Measurements from ENCODE around the gene CCDC85B. TPM values are rescaled to one million over a fixed set of nuclear protein-coding genes. Genes with fewer than 3 reads are reported as not detected.

CCDC85B gene
- total and polyA plus RNA-seq, 4 donors = 20.7 to 63.4 (median 53.9) TPM

- H3K4me3 ChIP-seq = no peak overlapping the region
- TF ChIP-seq CTCF (IDR thresholded peaks at IDR 0.05; ENCODE audit: control extremely low read depth, extremely low read depth) = no peak
Observed at GRCh38 chr11:65894034-65894591, 3.6 kb downstream of the CCDC85B start.

DNA sequence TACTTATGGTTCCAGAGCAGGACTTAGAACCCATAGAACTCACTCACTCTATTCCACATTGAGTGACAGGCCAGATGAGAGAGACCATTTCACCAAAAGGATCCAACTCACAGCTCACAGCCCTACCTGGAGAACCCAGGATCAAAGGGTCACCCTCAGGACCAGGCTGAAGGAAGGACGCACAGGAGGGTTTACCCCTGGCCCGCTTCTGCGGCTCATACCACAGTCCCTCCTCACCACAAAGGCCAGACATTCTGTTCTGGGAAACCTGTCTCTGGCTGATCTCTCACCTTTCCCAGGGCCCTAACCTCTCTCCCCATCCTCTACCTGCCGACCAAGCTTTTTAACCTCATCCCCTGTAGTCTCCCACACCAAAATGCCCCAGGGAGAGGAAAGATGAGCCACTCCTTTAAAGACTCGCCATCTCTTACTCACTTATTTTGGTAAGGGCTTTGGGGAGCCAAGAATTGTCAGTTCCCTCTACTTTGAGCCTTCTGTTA lies 5.1 kb downstream of the CCDC85B start:
- ATAC-seq (ENCODE audit: insufficient read depth, low FRiP score) = no peak

More at GRCh38 chr11:65894034-65894591, 3.6 kb downstream of the CCDC85B start:
- Histone ChIP-seq H3K27me3 (ENCODE audit: control insufficient read depth in 3 of 3, insufficient read depth in 3 of 3, low read length in 2 of 3) (peaks cover 0 to 27% (median 18%) of the 10 kb centered on the region in 3 donors), H3K9me3 (ENCODE audit: control insufficient read depth in 4 of 4, insufficient read depth in 3 of 4, low read length in 3 of 4) (no peaks in the 10 kb centered on the region), H3K27ac (ENCODE audit: low read depth in 1 of 2, low read length in 1 of 2) (peak overlapping the region; percentile 62 to 94), H3K4me1 (ENCODE audit: control insufficient read depth in 5 of 5, insufficient read depth in 5 of 5, low read length in 5 of 5) (peaks cover 4 to 40% (median 7%) of the 10 kb centered on the region in 5 donors), H3K9ac (ENCODE audit: insufficient read depth in 1 of 2, low read length in 2 of 2) (no peak overlapping the region), H3K36me3 (ENCODE audit: control insufficient read depth in 4 of 4, insufficient read depth in 4 of 4, low read length in 4 of 4) (no peaks in the 10 kb centered on the region)
- WGBS, 2 donors = 21 to 41% methylated on average over 16 of the region's 16 CpGs
- ATAC-seq (ENCODE audit: insufficient read depth, low FRiP score) (no peak), DNase-seq (no peak)

GRCh38 chr11:65896034-65896999 lies 5.8 kb downstream of the CCDC85B start:
- 94% methylated on average over 14 of the region's 14 CpGs for WGBS, 2 donors
- ATAC-seq (ENCODE audit: insufficient read depth, low FRiP score) (no peak), DNase-seq (no peak)
- no peak overlapping the region for H3K4me3 ChIP-seq
- TF ChIP-seq CTCF (IDR thresholded peaks at IDR 0.05; ENCODE audit: control extremely low read depth, extremely low read depth) = no peak
- no peaks in the 10 kb centered on the region for H3K9me3 ChIP-seq (ENCODE audit: control insufficient read depth in 4 of 4, insufficient read depth in 3 of 4, low read length in 3 of 4)
- H3K27ac ChIP-seq (ENCODE audit: low read depth in 1 of 2, low read length in 1 of 2) = no peak overlapping the region
- peaks cover 0 to 23% (median 5%) of the 10 kb centered on the region in 5 donors for H3K4me1 ChIP-seq (ENCODE audit: control insufficient read depth in 5 of 5, insufficient read depth in 5 of 5, low read length in 5 of 5)
- peaks cover 0 to 42% (median 30%) of the 10 kb centered on the region in 3 donors for H3K27me3 ChIP-seq (ENCODE audit: control insufficient read depth in 3 of 3, insufficient read depth in 3 of 3, low read length in 2 of 3)
- H3K9ac ChIP-seq (ENCODE audit: insufficient read depth in 1 of 2, low read length in 2 of 2) = no peak overlapping the region
- H3K36me3 ChIP-seq (ENCODE audit: control insufficient read depth in 4 of 4, insufficient read depth in 4 of 4, low read length in 4 of 4) = no peaks in the 10 kb centered on the region

More for the DNA sequence above, 5.1 kb downstream of the CCDC85B start:
- TF ChIP-seq CTCF (IDR thresholded peaks at IDR 0.05; ENCODE audit: control extremely low read depth, extremely low read depth) = no peak
- no peak for DNase-seq
- Histone ChIP-seq H3K27me3 (ENCODE audit: control insufficient read depth in 3 of 3, insufficient read depth in 3 of 3, low read length in 2 of 3) (peaks cover 0 to 34% (median 23%) of the 10 kb centered on the region in 3 donors), H3K4me1 (ENCODE audit: control insufficient read depth in 5 of 5, insufficient read depth in 5 of 5, low read length in 5 of 5) (peaks cover 0 to 29% (median 5%) of the 10 kb centered on the region in 5 donors), H3K36me3 (ENCODE audit: control insufficient read depth in 4 of 4, insufficient read depth in 4 of 4, low read length in 4 of 4) (no peaks in the 10 kb centered on the region), H3K27ac (ENCODE audit: low read depth in 1 of 2, low read length in 1 of 2) (no peak overlapping the region), H3K9ac (ENCODE audit: insufficient read depth in 1 of 2, low read length in 2 of 2) (no peak overlapping the region), H3K4me3 (no peak overlapping the region), H3K9me3 (ENCODE audit: control insufficient read depth in 4 of 4, insufficient read depth in 3 of 4, low read length in 3 of 4) (no peaks in the 10 kb centered on the region)
- WGBS, 2 donors = 93 to 94% methylated on average over 5 of the region's 5 CpGs
